Heart left ventricle (tissue), 16 donors: ENCODE results near the gene EYS. TPM values are rescaled to one million over a fixed set of nuclear protein-coding genes. Genes with fewer than 3 reads are reported as not detected.

Experiments
- ATAC-seq, 4 donors: fragments of 200-7000 bp; cut with Tn5 transposase; one replicate each; pipeline ENCODE4 v1.9.1; 2020 to 2022; ENCODE audit warnings: moderate library complexity in 4 of 4, mild to moderate bottlenecking in 3 of 4, moderate number of reproducible peaks in 1 of 4
- DNase-seq, 5 donors: peaks; one replicate each; pipeline ENCODE4 v3.0.0-alpha.2; 2020
- H3K27ac ChIP-seq, 12 donors: fragments of 200-600 bp; sonication (generic) in 4 of 12; one replicate each; pipeline versions ENCODE4 v1.5.0 to v1.8.0; 2016 to 2022; ENCODE audit warnings: mild to moderate bottlenecking in 2 of 12
- H3K27me3 ChIP-seq, 9 donors: fragments of 200-600 bp; sonication (generic) in 2 of 9; one replicate each; pipeline versions ENCODE4 v1.5.1 to v1.8.0; 2016 to 2022; ENCODE audit warnings: mild to moderate bottlenecking in 3 of 9
- H3K36me3 ChIP-seq, 9 donors: fragments of 200-600 bp; sonication (generic) in 2 of 9; one replicate each; pipeline versions ENCODE4 v1.5.0 to v1.8.0; 2018 to 2022; ENCODE audit warnings: mild to moderate bottlenecking in 2 of 9
- H3K4me1 ChIP-seq, 12 donors: fragments of 200-600 bp; sonication (generic) in 4 of 12; one replicate each; pipeline versions ENCODE4 v1.5.0 to v1.8.0; 2016 to 2022; ENCODE audit warnings: mild to moderate bottlenecking in 3 of 12
- H3K4me3 ChIP-seq, 12 donors: fragments of 200-600 bp; sonication (generic) in 4 of 12; one replicate each; pipeline versions ENCODE4 v1.5.0 to v1.8.0; 2017 to 2022; ENCODE audit warnings: mild to moderate bottlenecking in 9 of 12, moderate library complexity in 4 of 12
- H3K9me3 ChIP-seq, 12 donors: fragments of 200-600 bp; sonication (generic) in 4 of 12; one replicate each; pipeline versions ENCODE4 v1.5.0 to v1.8.0; 2016 to 2022; ENCODE audit warnings: mild to moderate bottlenecking in 1 of 12
- CTCF ChIP-seq, 12 donors: fragments of 200-600 bp; sonication (generic) in 4 of 12; IDR thresholded peaks; one replicate each; pipeline versions ENCODE4 v1.5.0 to v1.8.0; 2018 to 2022; ENCODE audit warnings: antibody characterized with exemption in 12 of 12, mild to moderate bottlenecking in 5 of 12
- POLR2A ChIP-seq, 2 donors: fragments of 450-650 bp; IDR thresholded peaks; one replicate each; pipeline ENCODE4 v1.6.1; 2017; ENCODE audit warnings: antibody characterized with exemption in 2 of 2, mild to moderate bottlenecking in 2 of 2, moderate library complexity in 2 of 2
- WGBS, 4 donors: extraction: QIAGEN DNeasy Blood & Tissue Kit in 2 of 4; methylation state at CpG; one replicate each; pipeline versions ENCODE4 v1.1.5 to v1.1.7; 2013 to 2018; 5-methylcytosine and 5-hydroxymethylcytosine counted together
- intact Hi-C, 10 donors: fragments of 100-400 bp; cut with DNase I; formaldehyde crosslinking; loops; one replicate each; pipeline versions ENCODE4 v1.11.1 to v1.14.2; 2022
- polyA plus RNA-seq, 2 donors: library from polyadenylated mRNA; stranded (reverse); fragments of 200-250 nt; gene quantifications; one replicate each; pipeline ENCODE4 v1.2.3, GENCODE V29; 2013
- total RNA-seq, 9 donors: library from RNA; depleted of rRNA in 2 of 9; stranded (reverse); fragments of >200 nt in 2 of 9; fragmentation: NEBNext Ultra II Directional in 3 of 9; extraction: Animal tissue kit (Norgen Biotek cat#: 25700) in 3 of 9; gene quantifications; one replicate each; pipeline versions ENCODE4 v1.1.0 to v1.2.4, GENCODE V29; 2016 to 2023
- donor health status: ischemic (EF 13 %, LVEDD 7.1; RV severe dilation, severe dysfunction).
- donor health status: healthy with polysubstance abuse.
- donor health status: DM: no; HTN: yes; CAD: no.
- donor health status: DM: no; HTN: no; CAD: no.
- donor health status: ischemic (EF 25% LVEDD 6.9; RV normal size, moderate dysfunction).
- donor health status: ischemic (EF 25% LVEDD 5.7; RV mildly dilated, moderate dysfunction).
- donor health status: healthy.
- donor health status: DM: yes; HTN: yes; CAD: no.
- donor health status: ischemic (EF 35%, LVEDD 5.7; RV mildly dilated, moderate dysfunction).
- donor health status: nonischemic (EF 11% LVEDD 7.7; RV severe dilation, severe dysfunction).
- donor health status: DM: yes; HTN: yes; CAD: no.
- donor health status: PGD.
- donor health status: ischemic (EF 29% LVEDD 5.4; RV normal size, mild dysfunction).
- donor health status: nonischemic (EF 23%, LVEDD 6.1; RV moderate dilation, normal function).

Gene EYS
- total and polyA plus RNA-seq, 11 donors = 0.07 to 0.27 (median 0.08) TPM; not detected in 8

GRCh38 chr6:64224819-64225218, 1482.2 kb downstream of the EYS start:
- Histone ChIP-seq H3K9me3 (no peaks in the 10 kb centered on the region), H3K4me1 (peaks cover 0 to 2% (median 0%) of the 10 kb centered on the region in 12 donors), H3K4me3 (no peak overlapping the region), H3K27ac (no peak overlapping the region), H3K27me3 (no peaks in the 10 kb centered on the region), H3K36me3 (no peaks in the 10 kb centered on the region)
- DNase-seq (peak in 4 of 5 donors; percentile 24 to 68 (median 36)), ATAC-seq (peak in 1 of 4 donors; percentile 88)
- intact Hi-C loops = no loop called here
- TF ChIP-seq CTCF (IDR thresholded peaks at IDR 0.05) (no peak), POLR2A (IDR thresholded peaks at IDR 0.05) (no peak)
- 37 to 65% (median 45%) methylated on average over 1 of the region's 1 CpG for WGBS, 4 donors

GRCh38 chr6:64221776-64222175, 1485.2 kb downstream of the EYS start:
- no peaks in the 10 kb centered on the region for H3K27me3 ChIP-seq
- DNase-seq (no peak), ATAC-seq (no peak)
- WGBS, 4 donors = 58 to 82% (median 68%) methylated on average over 3 of the region's 3 CpGs
- H3K4me1 ChIP-seq = no peaks in the 10 kb centered on the region
- H3K36me3 ChIP-seq = no peaks in the 10 kb centered on the region
- TF ChIP-seq CTCF (IDR thresholded peaks at IDR 0.05) (no peak), POLR2A (IDR thresholded peaks at IDR 0.05) (no peak)
- intact Hi-C loops = no loop called here
- no peaks in the 10 kb centered on the region for H3K9me3 ChIP-seq
- H3K4me3 ChIP-seq = no peak overlapping the region
- H3K27ac ChIP-seq = no peak overlapping the region

GRCh38 chr6:64220801-64221200, 1486.2 kb downstream of the EYS start:
- WGBS, 4 donors = 87 to 98% (median 90%) methylated on average over 1 of the region's 1 CpG
- Histone ChIP-seq H3K27me3 (no peaks in the 10 kb centered on the region), H3K27ac (no peak overlapping the region), H3K4me3 (no peak overlapping the region), H3K9me3 (no peaks in the 10 kb centered on the region), H3K36me3 (no peaks in the 10 kb centered on the region), H3K4me1 (no peaks in the 10 kb centered on the region)
- no peak for ATAC-seq
- no peak for DNase-seq
- intact Hi-C loops = no loop called here
- TF ChIP-seq CTCF (IDR thresholded peaks at IDR 0.05) = no peak
- TF ChIP-seq POLR2A (IDR thresholded peaks at IDR 0.05) = no peak

GRCh38 chr6:64217721-64218620, 1489.1 kb downstream of the EYS start:
- H3K9me3 ChIP-seq = no peaks in the 10 kb centered on the region
- H3K36me3 ChIP-seq = no peaks in the 10 kb centered on the region
- no peaks in the 10 kb centered on the region for H3K4me1 ChIP-seq
- DNase-seq = no peak
- H3K27ac ChIP-seq = no peak overlapping the region
- 65 to 72% (median 68%) methylated on average over 2 of the region's 2 CpGs for WGBS, 4 donors
- no peak for TF ChIP-seq POLR2A (IDR thresholded peaks at IDR 0.05)
- TF ChIP-seq CTCF (IDR thresholded peaks at IDR 0.05) = no peak
- no peaks in the 10 kb centered on the region for H3K27me3 ChIP-seq
- intact Hi-C loops = no loop called here
- H3K4me3 ChIP-seq = no peak overlapping the region
- ATAC-seq = peak in 1 of 4 donors; percentile 78
